Dedifferentiated amniotic fluid mesenchymal stem cell (primary cell): ENCODE results near the gene AMFR.
A peak's percentile ranks its signal among the peaks of the same experiment; 100 is the strongest.

Experiments
- DNase-seq: peaks from one replicate; pipeline ENCODE4 v3.0.0-alpha.2; 2016; ENCODE audit errors: extremely low spot score

Gene AMFR

DNA sequence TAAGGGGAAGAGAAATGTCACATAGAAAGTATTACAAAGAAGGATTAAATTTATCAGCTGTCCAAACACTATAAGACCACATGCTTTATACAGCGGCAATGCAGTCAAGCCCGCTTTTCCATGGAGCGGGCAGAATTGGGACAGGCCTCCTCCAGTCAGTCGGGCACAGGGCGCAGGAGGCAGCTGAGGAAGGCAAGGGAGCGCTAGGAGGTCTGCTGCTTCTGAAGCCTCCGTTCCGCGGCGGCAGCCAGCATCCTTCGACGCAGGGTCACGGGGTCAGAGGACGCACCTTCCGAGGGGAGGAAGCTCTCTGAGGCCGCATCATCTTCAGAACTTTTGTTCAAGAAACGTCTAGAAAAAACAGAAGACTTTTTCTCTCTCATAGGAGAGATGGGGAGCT lies 62.6 kb downstream of the AMFR start:
- DNase-seq = no peak

DNA sequence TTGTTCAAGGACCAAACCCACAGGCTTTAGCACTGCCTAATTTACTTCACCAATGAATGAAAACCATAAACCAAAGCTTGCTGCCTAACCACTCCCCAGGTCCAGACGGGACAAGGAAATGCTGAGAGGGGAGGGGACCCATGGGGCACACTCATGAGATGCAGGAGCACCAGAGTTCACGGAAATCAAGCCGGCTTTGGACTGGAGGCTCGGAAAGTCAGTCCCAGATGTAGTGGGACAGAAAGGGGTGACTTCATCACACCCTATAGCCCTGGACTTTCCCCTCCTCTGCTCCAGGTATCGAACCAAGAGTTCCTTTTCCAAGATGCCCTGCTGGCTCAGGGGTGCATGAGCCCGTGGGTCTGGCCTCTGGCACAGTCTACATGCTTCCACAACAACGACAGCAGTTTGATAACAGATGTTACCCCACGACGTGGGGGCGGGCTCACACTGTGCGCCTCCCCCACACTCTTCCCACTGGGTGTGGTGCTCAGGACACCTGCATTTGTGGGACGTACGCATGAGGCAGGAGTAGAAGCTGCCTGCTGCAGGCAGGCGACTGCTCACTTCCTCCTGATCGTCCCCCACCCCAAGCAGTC lies 63.2 kb downstream of the AMFR start:
- DNase-seq = no peak

- no peak for DNase-seq
Observed at GRCh38 chr16:56360117-56361008, 65.0 kb downstream of the AMFR start.

GRCh38 chr16:56357765-56358322 lies 67.5 kb downstream of the AMFR start:
- no peak for DNase-seq

DNA sequence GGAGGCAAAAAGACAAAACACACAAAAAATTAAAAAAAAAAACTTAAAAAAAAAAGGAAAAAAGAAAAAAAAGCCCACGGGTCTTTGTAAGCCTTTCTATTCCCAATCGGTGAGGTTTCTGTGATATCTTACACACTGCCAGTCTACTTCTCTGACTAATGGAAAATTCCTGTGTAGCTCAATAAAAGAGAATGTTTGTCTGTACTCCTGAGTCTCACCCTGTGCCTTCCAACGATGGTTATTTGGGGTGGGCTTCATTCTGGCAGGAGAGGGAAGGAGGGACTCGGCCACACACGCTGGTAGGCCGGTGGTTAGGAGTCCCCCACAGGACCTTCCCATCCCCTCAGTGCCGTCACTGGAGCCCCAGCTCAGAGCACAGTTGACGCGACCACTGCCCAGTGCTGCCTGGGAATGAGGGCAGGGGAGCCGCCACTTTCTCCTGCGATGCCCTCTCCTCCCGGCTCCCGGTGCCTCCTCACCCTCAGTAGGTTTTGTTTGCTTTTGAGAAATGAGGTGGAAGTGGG lies 68.0 kb downstream of the AMFR start:
- DNase-seq = no peak

DNA sequence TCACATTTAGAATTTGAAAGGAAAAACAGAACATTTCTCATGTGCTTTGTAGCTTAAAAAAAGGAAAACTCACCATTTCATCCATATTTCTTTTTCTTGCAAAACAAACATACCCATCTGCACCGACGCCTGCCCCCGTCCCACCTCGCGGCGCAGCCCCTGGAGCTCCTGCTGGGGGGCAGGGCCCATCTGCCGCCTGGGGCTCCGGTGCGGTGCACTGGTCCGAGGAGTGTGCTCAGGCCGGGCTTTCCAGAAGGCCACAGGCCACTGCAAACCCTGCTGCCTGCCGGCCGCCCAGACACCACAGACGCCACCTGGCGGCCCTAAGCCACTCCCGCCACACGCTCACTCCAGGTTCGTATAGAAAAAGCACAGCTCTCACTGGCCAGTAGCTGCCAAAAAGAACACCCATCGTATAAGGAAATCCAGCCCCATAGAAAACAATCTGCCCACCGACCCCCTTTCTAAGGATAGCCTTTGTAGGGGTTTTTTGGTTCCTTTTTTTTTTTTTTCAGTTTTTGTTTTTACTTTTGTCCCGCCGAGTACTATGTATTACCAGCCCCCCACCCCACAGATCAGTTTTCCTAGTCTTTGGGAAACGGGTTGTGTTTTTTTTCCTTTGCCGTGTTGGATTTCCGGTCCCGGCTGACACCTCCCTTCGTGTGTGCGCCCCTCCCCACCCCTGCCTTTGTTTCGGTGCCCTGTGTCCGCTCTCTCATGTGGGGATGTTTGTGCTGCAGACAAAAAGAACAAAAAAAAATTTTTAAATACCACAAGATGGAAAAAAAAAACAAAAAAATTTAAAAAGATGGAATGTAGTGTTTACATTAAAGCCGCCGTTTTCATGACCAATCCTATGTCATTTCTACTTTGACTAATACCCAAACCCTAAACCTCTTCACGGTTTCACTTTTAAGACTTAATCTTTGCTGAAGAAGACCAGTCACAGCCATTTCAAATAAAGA lies 68.8 kb downstream of the AMFR start:
- DNase-seq = peak; percentile 79

DNA sequence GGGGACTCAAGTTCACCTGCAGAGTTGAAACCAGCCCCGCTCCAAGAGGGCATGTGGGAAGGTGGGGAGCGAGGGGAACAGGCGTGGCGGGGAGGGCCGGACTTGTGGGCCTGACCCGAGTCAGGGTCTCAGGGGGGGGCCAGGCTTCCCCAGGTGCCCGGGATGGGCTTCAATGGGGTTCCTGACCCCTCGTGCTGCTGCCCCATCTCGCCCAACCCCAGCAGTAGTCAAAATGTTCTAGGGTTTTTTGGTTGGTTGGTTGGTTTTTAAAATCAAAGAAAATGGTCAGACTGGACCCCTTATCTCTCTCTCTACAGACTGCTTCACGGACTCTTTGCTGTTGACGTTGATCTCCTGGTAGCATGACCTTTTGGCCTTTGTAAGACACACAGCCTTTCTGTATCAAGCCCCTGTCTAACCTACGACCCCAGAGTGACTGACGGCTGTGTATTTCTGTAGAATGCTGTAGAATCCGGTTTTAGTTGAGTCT lies 69.5 kb downstream of the AMFR start:
- DNase-seq = no peak

DNA sequence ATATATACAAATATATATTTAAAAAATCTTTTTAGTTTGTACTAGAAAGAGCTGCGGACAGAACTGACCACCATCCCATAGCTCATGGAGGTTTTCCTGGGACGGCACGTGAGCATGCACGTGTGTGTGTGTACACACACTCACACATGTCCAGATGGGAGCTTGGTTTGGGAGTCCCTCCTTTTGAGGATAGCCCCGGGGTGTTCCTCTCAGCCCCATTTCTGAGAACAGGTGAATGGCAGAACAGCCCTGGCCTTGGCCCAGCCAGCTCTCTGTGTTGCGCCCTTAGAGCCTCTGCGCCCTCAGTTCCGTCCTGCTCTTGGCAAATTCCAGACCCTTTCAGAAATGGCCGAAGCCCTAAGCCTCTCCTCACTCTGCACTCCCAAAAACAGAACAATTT lies 70.1 kb downstream of the AMFR start:
- no peak for DNase-seq

DNA sequence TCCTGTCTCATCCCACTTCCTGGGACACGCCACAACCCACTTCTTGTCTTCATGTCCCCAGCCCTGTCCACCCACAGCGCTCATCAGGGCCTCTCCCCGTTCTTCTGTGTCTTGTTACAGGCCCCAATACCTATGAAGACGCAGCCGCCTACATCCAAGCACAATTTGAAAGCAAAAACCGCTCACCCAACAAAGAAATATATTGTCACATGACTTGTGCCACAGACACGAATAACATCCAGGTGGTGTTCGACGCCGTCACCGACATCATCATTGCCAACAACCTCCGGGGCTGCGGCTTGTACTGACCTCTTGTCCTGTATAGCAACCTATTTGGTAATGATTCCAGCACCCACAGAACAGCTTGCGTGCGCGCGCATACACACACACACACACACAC lies 70.6 kb downstream of the AMFR start:
- DNase-seq = no peak

- no peak for DNase-seq
Observed at GRCh38 chr16:56354016-56354415, 71.3 kb downstream of the AMFR start.

GRCh38 chr16:56353054-56353921 lies 72.1 kb downstream of the AMFR start:
- DNase-seq = no peak

- DNase-seq = no peak
Observed at GRCh38 chr16:56352351-56353053, 72.8 kb downstream of the AMFR start.

DNA sequence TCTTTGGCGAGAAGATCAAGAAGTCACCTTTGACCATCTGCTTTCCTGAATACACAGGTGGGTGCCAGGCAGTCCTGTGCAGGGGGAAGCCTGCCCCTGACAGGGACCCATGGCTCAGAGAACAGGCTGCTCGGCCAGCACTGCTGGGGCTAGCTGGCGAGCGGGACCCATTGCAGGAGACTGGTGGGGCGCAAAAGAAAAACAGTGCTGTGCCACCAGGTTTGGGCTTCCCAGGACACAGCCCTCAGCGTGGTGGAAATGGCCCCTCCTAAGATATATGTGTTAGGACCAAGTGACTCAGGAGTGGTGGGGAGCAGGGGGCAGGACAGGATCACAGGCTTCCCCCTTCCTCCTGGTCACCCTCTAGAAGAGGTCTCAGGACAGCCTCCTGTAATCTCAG lies 73.9 kb downstream of the AMFR start:
- no peak for DNase-seq

- DNase-seq = no peak
Observed at GRCh38 chr16:56350491-56351405, 74.6 kb downstream of the AMFR start.

DNA sequence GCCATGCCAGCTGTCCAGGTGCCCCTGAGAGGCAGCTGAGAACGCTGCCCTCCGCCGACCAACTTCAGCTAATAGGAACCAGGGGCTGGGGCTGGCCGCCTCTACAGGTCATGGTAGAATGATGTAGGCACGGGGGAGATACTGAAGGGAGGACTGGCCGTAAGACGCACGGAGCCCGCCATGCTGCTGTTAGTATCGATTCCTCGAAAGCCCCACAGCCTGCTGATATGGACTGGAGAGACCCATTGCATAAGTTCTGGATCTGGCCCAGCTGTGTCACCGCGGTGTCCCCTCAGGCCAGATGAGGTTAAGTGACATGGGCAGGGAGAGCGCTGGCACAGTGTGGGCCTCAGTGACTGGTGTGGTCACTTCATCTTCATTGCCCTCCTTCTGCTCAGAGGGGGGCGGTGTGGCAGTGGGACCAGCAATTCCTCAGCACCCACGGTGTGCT lies 75.6 kb downstream of the AMFR start:
- DNase-seq = no peak

GRCh38 chr16:56349086-56349415 lies 76.3 kb downstream of the AMFR start:
- no peak for DNase-seq

DNA sequence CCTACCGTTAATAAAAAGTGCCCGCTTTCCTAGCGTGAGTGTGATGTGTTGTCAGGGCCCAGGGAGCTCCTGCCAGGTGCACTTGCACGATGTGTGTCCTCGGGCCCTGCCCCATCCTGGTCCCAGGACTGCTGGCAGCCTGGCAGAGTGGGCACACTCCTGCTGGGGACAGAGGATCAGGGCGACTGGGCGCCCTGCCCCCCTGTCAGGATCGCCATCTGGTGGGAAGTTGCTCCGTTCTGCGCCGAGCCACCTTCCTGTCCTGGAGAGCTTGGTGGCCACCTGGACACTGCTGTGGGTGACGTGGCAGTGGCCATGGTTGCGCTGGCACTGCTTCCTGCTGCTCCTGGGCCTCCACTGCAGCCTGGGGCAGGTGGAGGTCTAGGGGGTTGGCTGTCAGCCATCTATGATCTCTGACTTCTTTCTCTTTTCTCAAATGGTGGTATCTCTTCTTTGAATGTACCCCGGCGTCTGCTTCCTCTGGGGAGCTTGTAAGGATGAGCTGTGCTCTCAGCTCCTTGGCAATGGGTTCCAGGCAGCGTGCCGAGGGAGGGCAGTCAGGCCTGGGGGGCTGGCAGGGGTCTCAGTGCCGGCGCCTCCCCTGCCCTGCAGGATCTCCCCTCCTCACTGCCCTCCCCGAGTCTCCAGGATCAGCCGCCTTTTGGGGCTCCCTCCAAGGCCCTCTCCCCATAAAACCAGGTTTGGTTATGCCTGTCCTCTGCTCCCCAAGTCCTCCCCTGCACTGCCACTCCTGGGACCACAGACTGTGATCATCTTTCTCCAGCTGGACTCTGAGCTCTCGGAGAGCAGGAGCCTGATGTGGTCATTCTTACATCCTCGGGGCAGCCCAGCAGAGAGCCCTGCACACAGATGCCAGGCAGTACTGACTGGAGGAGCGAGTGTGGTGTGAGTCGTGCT lies 76.9 kb downstream of the AMFR start:
- DNase-seq = no peak

GRCh38 chr16:56347670-56348069 lies 77.7 kb downstream of the AMFR start:
- DNase-seq = no peak
